HAP-1 (cell line): ENCODE results near the gene RAB11FIP4.

Source experiments
- DNase-seq, 2 experiments: peaks; one replicate each; pipeline ENCODE4 v3.0.0-alpha.2; 2016 to 2020; ENCODE audit warnings: low spot score in 2 of 2
- H3K27me3 ChIP-seq: fragments of 250-450 bp; sonication (Bioruptor Pico); 2 replicates; pipeline ENCODE4 v1.5.1; 2020; ENCODE audit warnings: low read depth, mild to moderate bottlenecking, moderate library complexity
- H3K36me3 ChIP-seq: fragments of 250-450 bp; sonication (Bioruptor Pico); replicated peaks from 2 replicates; pipeline ENCODE4 v1.5.1; 2020; ENCODE audit warnings: mild to moderate bottlenecking
- H3K4me1 ChIP-seq: fragments of 250-450 bp; sonication (Bioruptor Pico); 2 replicates; pipeline ENCODE4 v1.5.1; 2020; ENCODE audit warnings: mild to moderate bottlenecking
- H3K4me3 ChIP-seq: fragments of 250-450 bp; sonication (Bioruptor Pico); 2 replicates; pipeline ENCODE4 v1.5.1; 2020; ENCODE audit warnings: mild to moderate bottlenecking, moderate library complexity
- H3K9me3 ChIP-seq: fragments of 250-450 bp; sonication (Bioruptor Pico); 2 replicates; pipeline ENCODE4 v1.5.1; 2020; ENCODE audit warnings: mild to moderate bottlenecking, moderate library complexity
- in situ Hi-C: fragments of 300-500 bp; cut with MboI; formaldehyde crosslinking; loops from 3 replicates; pipeline ENCODE4 v1.14.3; 2020; ENCODE audit warnings: low sequenced_read_pairs, inconsistent platforms, mixed read lengths

Gene RAB11FIP4

DNA sequence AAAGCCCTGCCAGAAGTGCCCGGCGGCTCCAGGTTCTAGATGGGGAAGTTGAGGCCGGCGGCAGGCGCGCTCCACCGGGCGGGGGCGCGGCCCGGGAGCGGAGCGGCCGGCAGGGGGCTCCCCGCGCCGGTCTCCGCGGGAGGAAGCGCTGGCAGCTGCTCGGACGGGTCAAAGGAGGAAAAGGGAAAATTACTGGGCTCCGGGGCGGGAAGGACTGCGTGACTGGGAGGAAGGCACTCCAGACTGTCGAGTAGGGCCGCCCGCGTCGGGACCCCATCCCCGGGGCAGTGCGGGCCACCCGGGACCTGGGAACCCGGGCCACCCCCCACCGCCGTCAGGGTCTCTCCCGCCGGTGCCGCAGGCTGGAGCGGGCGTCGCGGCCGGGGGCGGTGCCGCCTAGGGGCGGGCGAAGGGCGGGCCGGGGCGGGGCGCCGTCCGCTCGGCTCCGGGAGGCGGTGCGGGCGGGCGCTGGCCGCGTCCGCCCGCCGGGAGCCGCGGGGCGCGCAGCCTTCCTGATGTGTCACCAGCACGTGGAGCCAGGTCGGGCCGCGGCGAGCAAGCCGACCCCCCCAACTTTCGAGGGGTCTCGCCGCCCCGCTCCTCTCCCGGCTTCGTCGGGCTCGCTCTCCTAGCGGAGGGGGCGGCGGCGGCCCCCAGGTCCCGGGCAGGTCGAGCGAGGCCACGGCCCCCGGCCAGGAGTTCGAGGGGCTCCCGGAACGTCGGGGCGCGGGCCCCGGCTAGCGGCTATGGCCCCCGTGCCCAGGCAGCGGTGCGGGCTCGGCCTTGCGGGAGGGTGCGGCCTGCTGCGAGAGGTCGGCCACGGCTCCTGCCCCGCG lies 167.5 kb downstream of the RAB11FIP4 start:
- DNase-seq: peak; percentile 57 to 82
- Histone ChIP-seq H3K4me1 (peaks cover 2% of the 10 kb centered on the region; the same call in 1 of the 2 replicates), H3K27me3 (no peaks in the 10 kb centered on the region), H3K4me3 (peak overlapping the region; percentile 45), H3K9me3 (no peaks in the 10 kb centered on the region), H3K36me3 (no peaks in the 10 kb centered on the region)
- in situ Hi-C loops: no loop called here

DNA sequence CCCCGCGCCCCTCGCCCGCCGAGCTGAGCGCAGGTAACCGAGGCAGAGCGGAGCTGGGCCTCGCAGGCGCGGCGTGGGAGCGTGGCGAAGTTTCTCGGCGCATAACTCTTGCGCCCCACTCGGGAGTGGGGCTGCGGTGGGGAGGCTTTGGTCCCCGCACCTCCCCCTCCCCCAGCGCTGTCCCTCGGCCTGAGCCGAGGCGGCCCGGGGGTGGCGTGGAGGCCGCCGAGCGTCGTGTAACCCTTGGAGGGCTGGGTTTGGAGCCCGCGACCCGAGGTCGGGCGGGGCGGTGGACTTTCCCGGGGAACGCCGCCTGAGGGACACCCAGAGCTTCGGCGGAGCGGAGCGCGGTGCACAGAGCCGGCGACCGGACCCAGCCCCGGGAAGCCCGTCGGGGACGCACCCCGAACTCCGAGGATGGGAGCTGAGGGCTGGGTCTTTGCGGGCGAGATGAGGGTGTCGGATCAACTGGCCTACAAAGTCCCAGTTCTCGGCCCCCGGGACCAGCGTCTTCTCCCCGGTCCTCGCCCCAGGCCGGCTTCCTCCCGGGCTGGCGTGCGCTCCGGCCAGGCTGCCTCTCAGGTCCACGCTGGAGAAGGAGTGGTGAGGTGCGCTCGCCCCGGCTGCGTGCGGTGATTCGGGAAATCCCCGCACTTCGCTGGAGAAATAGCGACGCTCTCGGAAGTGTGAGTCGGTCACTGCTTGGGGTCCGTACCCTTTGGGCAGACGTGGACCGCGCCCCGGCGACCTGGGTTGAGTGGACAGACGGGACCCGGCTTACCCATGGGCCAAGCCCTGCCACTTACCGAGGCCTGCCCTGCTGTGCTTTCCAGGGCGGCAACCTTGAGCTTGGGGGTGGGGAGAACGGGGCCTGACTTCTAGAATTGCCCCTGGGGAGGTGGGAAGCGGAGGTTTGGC lies 168.4 kb downstream of the RAB11FIP4 start:
- in situ Hi-C loops: no loop called here
- H3K4me1 ChIP-seq: peaks cover 2% of the 10 kb centered on the region; the same call in 1 of the 2 replicates
- H3K36me3 ChIP-seq: no peaks in the 10 kb centered on the region
- no peaks in the 10 kb centered on the region for H3K9me3 ChIP-seq
- no peak overlapping the region for H3K4me3 ChIP-seq
- no peaks in the 10 kb centered on the region for H3K27me3 ChIP-seq
- no peak for DNase-seq

DNA sequence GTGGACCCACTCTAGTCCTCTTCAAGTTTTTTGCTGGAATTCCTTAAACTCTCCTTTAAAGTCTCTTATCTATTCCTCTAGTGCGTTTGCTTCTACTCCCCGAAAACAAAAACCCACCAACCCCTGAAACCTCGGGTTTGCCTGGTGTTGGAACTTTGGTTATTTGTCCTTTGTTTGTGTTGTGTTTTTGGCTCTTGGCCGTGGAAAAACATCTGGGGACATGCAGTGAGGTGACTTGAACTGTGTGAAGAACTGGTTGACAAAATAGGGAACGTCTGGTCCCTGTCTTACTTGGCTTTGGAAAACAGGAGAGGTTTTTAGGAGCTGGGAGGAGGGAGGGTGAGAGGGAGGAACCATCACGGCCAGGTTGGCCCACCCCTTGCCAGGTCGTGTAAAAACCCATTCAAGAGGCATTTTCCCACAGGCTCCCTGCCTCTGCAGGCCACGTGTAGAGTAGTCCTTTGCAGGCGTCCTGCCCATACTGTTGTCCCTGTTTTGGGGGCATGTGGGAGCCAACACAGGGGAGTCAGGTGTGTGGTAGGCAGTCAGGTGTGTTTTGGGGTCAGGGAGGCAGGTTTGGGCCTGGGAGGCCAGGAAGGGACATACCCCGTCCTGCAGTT lies 169.3 kb downstream of the RAB11FIP4 start:
- no peaks in the 10 kb centered on the region for H3K9me3 ChIP-seq
- no peak overlapping the region for H3K4me3 ChIP-seq
- no peak for DNase-seq
- no peaks in the 10 kb centered on the region for H3K36me3 ChIP-seq
- H3K27me3 ChIP-seq: no peaks in the 10 kb centered on the region
- H3K4me1 ChIP-seq: peaks cover 2% of the 10 kb centered on the region; the same call in 1 of the 2 replicates
- in situ Hi-C loops: no loop called here

- in situ Hi-C loops: no loop called here
- no peaks in the 10 kb centered on the region for H3K27me3 ChIP-seq
- H3K9me3 ChIP-seq: no peaks in the 10 kb centered on the region
- DNase-seq: no peak
- no peaks in the 10 kb centered on the region for H3K36me3 ChIP-seq
- peaks cover 2% of the 10 kb centered on the region; the same call in 1 of the 2 replicates for H3K4me1 ChIP-seq
- no peak overlapping the region for H3K4me3 ChIP-seq
These were observed 170.2 kb downstream of the RAB11FIP4 start for GRCh38 chr17:31561469-31562375.

- no peaks in the 10 kb centered on the region for H3K27me3 ChIP-seq
- in situ Hi-C loops: no loop called here
- H3K4me1 ChIP-seq: peaks cover 2% of the 10 kb centered on the region; the same call in 1 of the 2 replicates
- H3K4me3 ChIP-seq: no peak overlapping the region
- no peak for DNase-seq
- no peaks in the 10 kb centered on the region for H3K36me3 ChIP-seq
- no peaks in the 10 kb centered on the region for H3K9me3 ChIP-seq
These were observed 170.9 kb downstream of the RAB11FIP4 start for GRCh38 chr17:31562376-31562840.

DNA sequence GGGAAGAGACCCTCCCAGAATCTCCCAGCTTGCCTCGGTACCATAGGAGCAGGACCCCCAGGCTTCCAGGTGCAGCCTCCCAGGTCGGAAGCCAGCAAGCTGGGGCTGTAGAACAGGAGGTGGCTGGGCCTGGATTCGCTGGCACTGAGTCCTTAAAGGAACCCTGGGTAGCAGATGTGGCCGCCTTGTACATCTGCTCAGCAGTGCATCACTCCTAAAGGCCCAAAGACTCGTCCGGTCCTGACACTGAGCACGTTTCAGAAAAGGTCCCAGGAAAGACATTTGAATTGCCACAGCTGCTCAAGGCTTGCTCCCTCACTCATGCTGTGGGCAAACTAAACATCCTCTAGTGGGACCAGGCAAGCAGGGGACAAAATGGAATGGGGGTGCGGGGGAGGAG lies 172.8 kb downstream of the RAB11FIP4 start:
- H3K4me1 ChIP-seq: no peaks in the 10 kb centered on the region; the same call in 1 of the 2 replicates
- no peak overlapping the region for H3K4me3 ChIP-seq
- no peak for DNase-seq
- in situ Hi-C loops: no loop called here
- H3K36me3 ChIP-seq: no peaks in the 10 kb centered on the region
- no peaks in the 10 kb centered on the region for H3K9me3 ChIP-seq
- no peaks in the 10 kb centered on the region for H3K27me3 ChIP-seq

DNA sequence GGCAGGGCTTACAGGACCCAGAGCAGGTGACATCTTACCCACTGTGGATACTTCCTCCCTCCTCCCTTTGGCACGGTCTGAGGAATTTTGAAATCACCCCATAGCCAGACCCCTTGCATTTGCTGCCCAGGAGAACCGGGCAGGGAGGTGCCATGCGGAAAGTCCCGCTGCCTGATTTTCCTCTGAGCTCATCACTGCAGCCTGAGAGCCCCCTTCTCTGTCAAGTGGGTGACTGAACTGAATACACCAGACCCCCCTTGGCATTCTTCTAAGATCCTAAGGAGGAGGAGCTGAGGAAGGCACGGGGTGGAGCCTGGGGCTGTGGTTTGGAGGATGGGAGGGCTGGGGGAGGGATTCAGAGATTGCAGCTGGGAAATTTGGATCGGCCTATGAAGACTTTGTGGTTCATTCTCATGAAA lies 173.4 kb downstream of the RAB11FIP4 start:
- Histone ChIP-seq H3K4me3 (no peak overlapping the region), H3K9me3 (no peaks in the 10 kb centered on the region), H3K27me3 (no peaks in the 10 kb centered on the region), H3K36me3 (no peaks in the 10 kb centered on the region), H3K4me1 (no peaks in the 10 kb centered on the region; the same call in 1 of the 2 replicates)
- DNase-seq: no peak
- in situ Hi-C loops: no loop called here

DNA sequence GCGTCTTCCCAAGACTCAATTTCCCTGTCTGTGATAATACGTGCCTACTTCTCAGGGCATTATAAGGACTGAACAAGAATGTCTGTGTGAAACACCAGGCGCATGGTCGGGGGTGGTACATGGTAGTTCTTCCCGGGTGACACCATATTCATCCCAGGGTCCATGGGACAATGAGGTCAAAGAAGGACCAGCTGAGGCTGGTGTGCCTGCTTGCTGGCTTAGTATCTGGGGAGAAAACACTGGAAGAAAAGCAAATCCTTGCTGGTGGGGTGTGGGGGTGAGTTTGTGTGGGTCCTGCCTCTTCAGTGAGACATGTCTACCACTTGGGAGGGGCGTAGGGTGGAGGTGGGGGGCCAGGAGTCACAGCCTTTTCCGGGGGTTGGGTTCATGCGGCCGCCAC lies 174.2 kb downstream of the RAB11FIP4 start:
- no peak for DNase-seq
- Histone ChIP-seq H3K36me3 (no peaks in the 10 kb centered on the region), H3K27me3 (no peaks in the 10 kb centered on the region), H3K4me1 (no peaks in the 10 kb centered on the region; the same call in 1 of the 2 replicates), H3K9me3 (no peaks in the 10 kb centered on the region), H3K4me3 (no peak overlapping the region)
- in situ Hi-C loops: no loop called here

- no peak for DNase-seq
- Histone ChIP-seq H3K4me1 (no peaks in the 10 kb centered on the region; the same call in 1 of the 2 replicates), H3K9me3 (no peaks in the 10 kb centered on the region), H3K36me3 (no peaks in the 10 kb centered on the region), H3K4me3 (no peak overlapping the region), H3K27me3 (no peaks in the 10 kb centered on the region)
- in situ Hi-C loops: no loop called here
These were observed 174.9 kb downstream of the RAB11FIP4 start for GRCh38 chr17:31566247-31566991.

GRCh38 chr17:31566992-31567373 lies 175.5 kb downstream of the RAB11FIP4 start:
- no peaks in the 10 kb centered on the region for H3K9me3 ChIP-seq
- no peak overlapping the region for H3K4me3 ChIP-seq
- H3K27me3 ChIP-seq: no peaks in the 10 kb centered on the region
- in situ Hi-C loops: no loop called here
- no peak for DNase-seq
- no peaks in the 10 kb centered on the region; the same call in 1 of the 2 replicates for H3K4me1 ChIP-seq
- H3K36me3 ChIP-seq: no peaks in the 10 kb centered on the region

- Histone ChIP-seq H3K4me1 (no peaks in the 10 kb centered on the region), H3K36me3 (no peaks in the 10 kb centered on the region), H3K9me3 (no peaks in the 10 kb centered on the region), H3K27me3 (no peaks in the 10 kb centered on the region), H3K4me3 (no peak overlapping the region)
- in situ Hi-C loops: no loop called here
- no peak for DNase-seq
These were observed 176.6 kb downstream of the RAB11FIP4 start for GRCh38 chr17:31568121-31568520.

- in situ Hi-C loops: no loop called here
- Histone ChIP-seq H3K36me3 (no peaks in the 10 kb centered on the region), H3K9me3 (no peaks in the 10 kb centered on the region), H3K4me1 (no peaks in the 10 kb centered on the region), H3K27me3 (no peaks in the 10 kb centered on the region), H3K4me3 (no peak overlapping the region)
- no peak for DNase-seq
These were observed 177.1 kb downstream of the RAB11FIP4 start for GRCh38 chr17:31568539-31568938.
